ENCODE results near the gene DMRTC2. TPM values are rescaled to one million over a fixed set of nuclear protein-coding genes. Genes with fewer than 3 reads are reported as not detected.
"Not testable (repeated sequence)": the region's sequence is repeated elsewhere in the genome, so short reads cannot be mapped to it uniquely, and the experiment has no call there.

Gene DMRTC2
- total and polyA plus RNA-seq, 2 of the 13 experiments (the other 11 are each of a cell fraction or from before 2014, with no cell fraction given), result not detected

DNA sequence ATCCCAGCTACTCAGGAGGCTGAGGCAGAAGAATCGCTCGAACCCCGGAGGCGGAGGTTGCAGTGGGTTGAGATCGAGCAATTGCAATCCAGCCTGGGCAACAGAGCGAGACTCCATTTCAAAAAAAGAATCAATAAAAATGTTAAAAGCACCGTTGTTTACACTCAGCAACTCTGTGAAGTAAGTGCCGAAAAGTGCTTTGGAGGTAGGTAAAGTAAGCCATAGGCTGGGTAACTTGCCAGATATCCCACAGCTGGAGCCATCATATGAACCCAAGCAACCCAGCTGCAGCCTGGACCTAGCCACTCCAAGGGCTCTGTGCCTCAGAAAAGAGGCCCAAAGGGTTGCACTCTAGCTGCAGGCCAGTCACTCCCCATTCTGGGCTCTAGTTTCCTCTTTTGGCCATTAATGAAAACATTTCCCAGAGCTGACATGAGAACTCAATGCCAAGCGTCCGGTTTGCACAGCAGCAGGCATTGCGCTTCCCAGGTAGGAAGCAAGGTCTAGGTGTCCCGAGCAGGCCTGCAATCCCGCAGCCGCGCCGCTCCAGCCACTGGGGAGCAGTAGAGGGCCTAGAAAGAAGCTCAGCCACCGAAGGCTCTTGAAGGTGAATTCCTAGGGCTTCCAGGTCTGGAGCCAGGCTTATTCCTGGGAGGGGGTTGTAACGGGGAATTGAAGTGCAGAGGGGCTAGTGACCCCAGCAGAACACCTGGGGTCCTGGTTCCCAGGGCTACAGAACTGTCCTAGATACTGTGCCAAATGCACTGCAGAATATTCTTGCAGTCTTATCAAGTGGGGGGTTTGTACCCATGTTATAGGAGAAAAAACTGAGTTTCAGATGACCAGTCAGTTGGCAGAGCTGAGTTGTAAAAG lies 28.2 kb downstream of the DMRTC2 start (continued):
- TF ChIP-seq, protein P1, sequence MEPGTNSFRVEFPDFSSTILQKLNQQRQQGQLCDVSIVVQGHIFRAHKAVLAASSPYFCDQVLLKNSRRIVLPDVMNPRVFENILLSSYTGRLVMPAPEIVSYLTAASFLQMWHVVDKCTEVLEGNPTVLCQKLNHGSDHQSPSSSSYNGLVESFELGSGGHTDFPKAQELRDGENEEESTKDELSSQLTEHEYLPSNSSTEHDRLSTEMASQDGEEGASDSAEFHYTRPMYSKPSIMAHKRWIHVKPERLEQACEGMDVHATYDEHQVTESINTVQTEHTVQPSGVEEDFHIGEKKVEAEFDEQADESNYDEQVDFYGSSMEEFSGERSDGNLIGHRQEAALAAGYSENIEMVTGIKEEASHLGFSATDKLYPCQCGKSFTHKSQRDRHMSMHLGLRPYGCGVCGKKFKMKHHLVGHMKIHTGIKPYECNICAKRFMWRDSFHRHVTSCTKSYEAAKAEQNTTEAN (CRISPR knock-in tag; conservative IDR thresholded peaks at IDR 0.05), result no peak
- TF ChIP-seq, protein P2, sequence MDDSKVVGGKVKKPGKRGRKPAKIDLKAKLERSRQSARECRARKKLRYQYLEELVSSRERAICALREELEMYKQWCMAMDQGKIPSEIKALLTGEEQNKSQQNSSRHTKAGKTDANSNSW (CRISPR knock-in tag; IDR thresholded peaks at IDR 0.05; ENCODE audit: borderline replicate concordance), result no peak
- TF ChIP-seq TSC22D2 (CRISPR knock-in tag; IDR thresholded peaks at IDR 0.05; ENCODE audit: borderline replicate concordance), result peak; percentile 58; the same call in 1 of the 2 replicates

DNA sequence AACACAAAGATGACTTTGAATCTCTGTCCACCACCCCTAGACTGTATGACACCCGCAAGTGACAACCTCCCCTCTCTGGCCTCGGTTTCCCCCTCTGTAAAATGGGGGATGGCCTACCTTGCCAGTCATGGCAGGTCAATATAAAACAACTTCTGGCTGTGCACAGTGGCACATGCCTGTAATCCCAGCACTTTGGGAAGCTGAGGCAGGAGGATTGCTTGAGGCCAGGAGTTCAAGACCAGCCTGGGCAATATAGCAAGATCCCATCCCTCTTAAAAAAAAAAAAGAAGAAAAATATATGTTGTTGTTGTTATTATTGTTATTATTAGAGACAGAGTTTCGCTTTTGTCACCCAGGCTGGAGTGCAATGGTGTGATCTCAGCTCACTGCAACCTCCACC lies 31.1 kb downstream of the DMRTC2 start:
- intact Hi-C loops (cut with micrococcal nuclease; ENCODE audit: unreplicated experiment); H3K9ac ChIP-seq (ENCODE audit: insufficient read depth, low read depth, low read length); H3K4me3 ChIP-seq (replicated peaks in 1 of 3; ENCODE audit: insufficient read depth in 1 of 3, low read depth in 2 of 3, low read length in 3 of 3); H2AFZ ChIP-seq (ENCODE audit: low read length); ATAC-seq; in situ Hi-C loops (cut with HindIII; ENCODE audit: extremely low pct_ligation_motif_present, low pct_unique_long_range_greater_than_20kb); BruUV-seq (replicated peaks); H3K27ac ChIP-seq (ENCODE audit: extremely low read length, insufficient read depth, low read length); H3K27me3 ChIP-seq (ENCODE audit: control insufficient read depth in 1 of 2, insufficient read depth in 2 of 2, low read length in 2 of 2); H3K4me2 ChIP-seq (ENCODE audit: low read depth, low read length); FAIRE-seq; H3K9me3 ChIP-seq (ENCODE audit: low read length); H3K79me2 ChIP-seq (ENCODE audit: insufficient read depth, low read length); DNase-seq (ENCODE audit: low spot score); CTCF ChIA-PET (ENCODE audit: low intra/inter-chr PET ratio, low total read pairs): not testable (repeated sequence)
- Histone ChIP-seq H3K36me3 (replicated peaks in 1 of 2; ENCODE audit: control insufficient read depth in 1 of 2, insufficient read depth in 2 of 2, low read length in 2 of 2) (peaks cover 0 to 11% of the 10 kb centered on the region in 2 experiments; a peak in 2 of 5 replicates), H3K4me1 (ENCODE audit: insufficient read depth, low read length) (peaks cover 25% of the 10 kb centered on the region), H4K20me1 (ENCODE audit: insufficient read depth, low read length) (peaks cover 20% of the 10 kb centered on the region)
- 12% methylated on average over 3 of the region's 3 CpGs for WGBS (ENCODE audit: low lambda C conversion rate)
- 0 out of 2 replicates have a peak, but pooled peaks have one; percentile 18 for TF ChIP-seq ZNF121 (CRISPR knock-in tag; IDR thresholded peaks at IDR 0.05)
- POLR2A ChIA-PET, result interaction anchor here (0.8 to 1.5 kb wide), 2 partner anchors 14 to 16 kb away, joined by 3 to 5 read pairs; partner anchors contain the start of gene RPS19
